Activated T-helper 9 cell treated with anti-CD3 and anti-CD28 coated beads, Interleukin-2, amount 50 U/mL, for 16 hours (primary cell): ENCODE data around the gene HAPLN2.
"Not testable (repeated sequence)": the region's sequence is repeated elsewhere in the genome, so short reads cannot be mapped to it uniquely, and the experiment has no call there.

Source experiments
- DNase-seq: peaks from one replicate; pipeline ENCODE4 v3.0.0-alpha.2; 2020; ENCODE audit warnings: low read depth

HAPLN2 gene

DNA sequence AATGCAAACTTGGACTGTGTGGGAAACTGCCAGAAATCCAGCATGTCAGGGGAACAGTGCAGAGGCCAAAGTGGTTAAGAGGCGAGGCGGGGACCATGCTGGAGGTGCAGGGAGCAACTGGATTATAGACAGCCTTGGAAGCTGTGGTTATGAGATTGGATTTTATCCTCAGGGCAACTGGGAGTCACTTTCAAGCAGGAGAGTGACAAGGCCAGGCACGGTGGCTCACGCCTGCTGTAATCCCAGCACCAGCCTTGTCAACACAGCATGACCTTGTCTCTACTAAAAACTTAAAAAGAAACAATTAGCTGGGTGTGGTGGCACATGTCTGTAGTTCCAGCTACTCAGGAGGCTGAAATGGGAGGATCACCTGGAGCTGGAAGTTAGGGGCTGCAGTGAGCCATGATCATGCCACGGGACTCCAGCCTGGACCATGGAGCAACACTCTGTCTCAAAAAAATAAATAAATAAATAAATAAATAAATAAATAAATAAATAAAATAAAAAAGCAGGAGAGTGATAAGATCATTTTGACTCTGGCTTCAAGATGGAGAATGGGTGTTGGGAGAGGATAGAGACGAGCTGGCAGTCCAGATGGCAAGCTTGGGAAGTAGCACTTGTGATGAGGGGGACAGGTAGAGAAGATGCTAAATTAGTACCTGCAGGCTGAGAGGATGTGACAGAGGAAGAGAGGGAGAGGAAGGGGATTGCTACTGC lies 3.5 kb downstream of the HAPLN2 start:
- DNase-seq: no peak

- no peak for DNase-seq
Measured at GRCh38 chr1:156623946-156624813, 5.0 kb downstream of the HAPLN2 start.

DNA sequence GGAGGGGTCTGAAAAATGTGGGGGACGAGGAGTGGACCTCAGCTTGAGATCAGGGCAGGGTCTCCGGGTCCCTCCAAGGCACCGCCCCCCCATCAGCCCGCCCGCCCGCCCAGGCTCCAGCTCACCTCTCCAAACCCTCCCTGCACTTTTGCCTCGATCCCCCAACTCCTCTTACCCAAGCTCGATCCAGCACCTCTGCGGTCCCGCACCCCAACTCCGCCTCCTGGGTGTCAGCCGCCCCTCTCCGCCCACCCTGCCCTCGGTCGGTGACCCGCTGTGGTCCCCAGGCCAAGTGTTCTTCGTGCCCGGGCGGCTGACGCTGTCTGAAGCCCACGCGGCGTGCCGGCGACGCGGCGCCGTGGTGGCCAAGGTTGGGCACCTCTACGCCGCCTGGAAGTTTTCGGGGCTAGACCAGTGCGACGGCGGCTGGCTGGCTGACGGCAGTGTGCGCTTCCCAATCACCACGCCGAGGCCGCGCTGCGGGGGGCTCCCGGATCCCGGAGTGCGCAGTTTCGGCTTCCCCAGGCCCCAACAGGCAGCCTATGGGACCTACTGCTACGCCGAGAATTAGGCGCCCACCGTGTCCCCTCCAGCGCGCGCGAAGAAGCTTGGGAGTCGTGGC lies 5.7 kb downstream of the HAPLN2 start:
- DNase-seq: no peak

- DNase-seq: peak; percentile 64
Measured at GRCh38 chr1:156625436-156626078, 6.3 kb downstream of the HAPLN2 start.

DNA sequence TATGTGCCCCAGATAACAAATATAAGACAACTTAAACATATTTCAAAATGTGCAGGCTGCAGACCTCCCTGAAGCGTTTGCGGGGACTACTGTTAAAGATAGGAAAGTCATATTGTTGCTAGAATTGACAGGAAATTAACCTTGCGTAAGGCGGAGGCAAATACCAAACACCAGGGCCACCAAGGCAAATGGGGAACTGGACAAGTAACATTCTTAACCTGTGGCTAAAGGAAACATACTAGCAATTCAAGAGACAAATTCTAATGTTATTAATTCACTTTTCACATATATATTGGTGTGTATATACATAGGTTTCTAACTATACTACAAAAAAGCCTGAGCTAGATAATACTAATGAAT lies 6.8 kb downstream of the HAPLN2 start:
- DNase-seq: no peak

- no peak for DNase-seq
Measured at GRCh38 chr1:156627313-156627880, 8.2 kb downstream of the HAPLN2 start.

DNA sequence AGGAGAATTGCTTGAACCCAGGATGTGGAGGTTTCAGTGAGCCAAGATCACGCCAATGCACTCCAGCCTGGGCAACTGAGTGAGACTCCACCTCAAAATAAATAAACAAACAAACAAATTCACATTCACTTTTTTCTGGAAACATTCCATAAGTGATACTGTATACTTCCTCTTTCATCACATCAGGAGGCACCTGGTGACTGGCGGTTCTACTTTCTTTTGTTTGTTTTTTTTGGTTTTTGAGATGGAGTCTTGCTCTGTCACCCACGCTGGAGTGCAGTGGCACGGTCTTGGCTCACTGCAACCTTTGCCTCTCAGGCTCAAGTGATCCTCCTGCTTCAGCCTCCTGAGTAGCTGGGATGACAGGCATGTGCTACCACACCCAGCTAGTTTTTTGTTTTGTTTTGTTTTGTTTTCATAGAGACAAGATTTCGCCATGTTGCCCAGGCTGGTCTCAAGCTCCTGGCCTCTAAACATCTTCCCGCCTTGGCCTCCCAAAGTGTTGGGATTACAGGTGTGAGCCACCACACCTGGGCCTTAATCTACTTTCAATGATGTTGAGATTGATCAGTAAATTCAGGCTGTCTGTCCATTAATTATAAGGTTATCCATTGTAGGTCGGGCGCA lies 10.7 kb downstream of the HAPLN2 start:
- DNase-seq: no peak

GRCh38 chr1:156631152-156631551 lies 11.9 kb downstream of the HAPLN2 start:
- DNase-seq: not testable (repeated sequence)

GRCh38 chr1:156632355-156632754 lies 13.1 kb downstream of the HAPLN2 start:
- DNase-seq: no peak

- DNase-seq: no peak
Measured at GRCh38 chr1:156638189-156638985, 19.2 kb downstream of the HAPLN2 start.

- DNase-seq: no peak
Measured at GRCh38 chr1:156639601-156640101, 20.4 kb downstream of the HAPLN2 start.

- no peak for DNase-seq
Measured at GRCh38 chr1:156640842-156641706, 21.9 kb downstream of the HAPLN2 start.

DNA sequence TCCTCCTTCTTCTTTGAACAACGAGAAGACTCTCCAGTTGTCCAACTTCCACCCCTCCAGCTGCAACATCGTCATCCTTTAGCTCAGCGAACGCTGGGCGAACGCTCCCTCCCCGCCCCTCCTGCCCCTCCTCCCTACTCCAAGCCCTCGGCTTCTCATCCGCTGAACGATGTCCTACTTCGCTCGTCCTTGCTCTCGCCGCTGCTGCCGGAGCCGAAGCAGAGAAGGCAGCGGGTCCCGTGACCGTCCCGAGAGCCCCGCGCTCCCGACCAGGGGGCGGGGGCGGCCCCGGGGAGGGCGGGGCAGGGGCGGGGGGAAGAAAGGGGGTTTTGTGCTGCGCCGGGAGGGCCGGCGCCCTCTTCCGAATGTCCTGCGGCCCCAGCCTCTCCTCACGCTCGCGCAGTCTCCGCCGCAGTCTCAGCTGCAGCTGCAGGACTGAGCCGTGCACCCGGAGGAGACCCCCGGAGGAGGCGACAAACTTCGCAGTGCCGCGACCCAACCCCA lies 22.6 kb downstream of the HAPLN2 start, which contains the start of gene BCAN:
Gene BCAN, plus strand, starts transcription at position 357 of the 504 bp plus-strand sequence. CDS start 3,938 bp downstream, outside the sequence.
- no peak for DNase-seq

GRCh38 chr1:156642265-156643048 lies 23.2 kb downstream of the HAPLN2 start:
- DNase-seq: no peak

DNA sequence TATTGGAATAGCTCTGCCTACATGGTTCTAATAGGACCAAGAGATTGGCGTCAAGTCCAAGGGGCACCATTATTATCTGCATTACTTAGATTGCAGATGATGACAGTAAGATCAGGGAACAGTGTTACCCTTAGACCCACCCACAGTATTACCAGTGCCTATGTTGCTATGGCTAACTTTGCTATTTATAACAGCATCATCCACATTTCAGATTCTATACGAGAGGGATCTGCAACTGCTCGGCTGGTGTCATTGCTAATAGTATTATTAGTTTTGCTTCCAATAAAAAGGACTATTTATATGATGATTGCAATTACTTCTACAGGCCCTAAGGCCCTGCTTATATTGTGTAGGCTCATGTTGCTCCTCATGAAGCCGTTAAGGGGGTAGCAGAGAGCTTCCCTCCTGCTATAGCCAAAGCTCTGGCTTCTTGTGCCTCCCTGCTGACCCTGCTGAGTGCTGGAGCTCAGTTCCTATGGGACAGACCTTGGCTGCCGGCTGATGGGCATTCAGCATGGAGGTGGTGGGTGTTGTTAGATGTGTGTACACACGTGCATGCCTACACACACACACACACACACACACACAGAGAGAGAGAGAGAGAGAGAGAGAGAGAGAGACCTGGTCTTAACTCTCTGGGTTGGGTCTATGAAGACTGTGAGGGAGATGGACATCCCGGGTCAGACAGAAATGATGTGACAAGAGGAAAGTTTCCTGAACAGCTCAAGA lies 24.0 kb downstream of the HAPLN2 start:
- DNase-seq: no peak

DNA sequence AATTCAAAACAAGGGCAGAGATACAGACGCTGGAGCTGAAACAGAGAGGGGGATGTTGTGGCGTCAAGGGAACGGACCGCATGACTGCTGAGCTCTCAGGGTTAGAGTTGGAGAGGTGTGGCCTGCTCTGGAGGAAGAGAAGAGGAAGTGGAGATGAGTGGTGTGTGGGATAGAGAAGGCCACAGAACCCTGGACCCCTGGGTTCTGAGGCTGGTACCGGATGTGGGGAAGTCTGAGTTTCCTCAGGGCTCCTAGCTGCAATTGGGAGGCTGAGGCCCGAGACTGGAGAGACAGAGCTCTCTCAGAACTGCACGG lies 24.5 kb downstream of the HAPLN2 start:
- DNase-seq: no peak

GRCh38 chr1:156644146-156644545 lies 24.9 kb downstream of the HAPLN2 start:
- no peak for DNase-seq

DNA sequence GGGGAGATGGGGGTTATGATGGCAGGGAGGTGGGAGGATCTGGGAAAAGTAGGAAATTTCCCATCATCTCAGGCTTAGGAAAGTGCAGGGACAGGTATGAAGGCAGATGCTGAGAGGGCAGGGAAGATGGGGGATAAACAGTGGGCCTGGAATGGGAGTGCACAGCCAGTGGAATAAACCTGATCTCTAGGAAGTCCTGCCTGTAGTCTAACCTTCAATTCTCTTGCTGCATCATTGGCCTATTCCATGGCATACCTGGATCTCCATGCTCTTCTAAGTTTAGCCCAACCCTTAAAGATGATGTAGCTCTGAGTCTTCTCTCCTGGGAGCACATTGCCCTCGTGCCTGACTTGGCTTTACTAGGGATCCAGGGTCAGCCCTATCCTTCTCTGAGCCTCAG lies 25.4 kb downstream of the HAPLN2 start:
- no peak for DNase-seq
